IPS-20b (cell line): ENCODE measurements around the gene TIMM13.
"Not testable (repeated sequence)": the region's sequence is repeated elsewhere in the genome, so short reads cannot be mapped to it uniquely, and the experiment has no call there.

Source experiments
- H3K27ac ChIP-seq: one replicate; pipeline ENCODE4 v1.5.1; 2013; ENCODE audit warnings: low read length
- H3K27me3 ChIP-seq: 2 replicates; pipeline ENCODE4 v1.6.1; 2013; ENCODE audit warnings: mild to moderate bottlenecking, low read length, inconsistent platforms; ENCODE audit not compliant: insufficient read depth
- H3K36me3 ChIP-seq: 2 replicates; pipeline ENCODE4 v1.6.1; 2013; ENCODE audit warnings: low read depth, mild to moderate bottlenecking, inconsistent platforms, low read length, moderate library complexity; ENCODE audit not compliant: insufficient read depth
- H3K4me1 ChIP-seq: 2 replicates; pipeline ENCODE4 v1.6.1; 2013; ENCODE audit warnings: mild to moderate bottlenecking, control low read depth, inconsistent platforms, low read length, moderate library complexity; ENCODE audit not compliant: insufficient read depth
- H3K4me3 ChIP-seq: 2 replicates; pipeline ENCODE4 v1.5.1; 2013; ENCODE audit warnings: mild to moderate bottlenecking, low read length, inconsistent platforms
- H3K9ac ChIP-seq: 2 replicates; pipeline ENCODE4 v1.6.1; 2013; ENCODE audit warnings: low read depth, mild to moderate bottlenecking, inconsistent platforms, low read length, moderate library complexity
- H3K9me3 ChIP-seq: 2 replicates; pipeline ENCODE4 v1.6.1; 2013; ENCODE audit warnings: mild to moderate bottlenecking, low read depth, low read length, inconsistent platforms; ENCODE audit not compliant: insufficient read depth

Gene TIMM13

GRCh38 chr19:2462635-2463421, 35.4 kb upstream of the TIMM13 start:
- no peaks in the 10 kb centered on the region for H3K9me3 ChIP-seq
- peak overlapping the region; percentile 74; the same call in 1 of the 2 replicates for H3K9ac ChIP-seq
- peak overlapping the region; percentile 72 for H3K4me3 ChIP-seq
- no peaks in the 10 kb centered on the region for H3K4me1 ChIP-seq
- no peaks in the 10 kb centered on the region for H3K36me3 ChIP-seq
- no peaks in the 10 kb centered on the region for H3K27me3 ChIP-seq
- H3K27ac ChIP-seq: no peak overlapping the region

GRCh38 chr19:2461751-2462634, 34.6 kb upstream of the TIMM13 start:
- H3K9ac ChIP-seq: peak overlapping the region; percentile 74; the same call in 1 of the 2 replicates
- H3K4me3 ChIP-seq: peak overlapping the region; percentile 72
- H3K36me3 ChIP-seq: no peaks in the 10 kb centered on the region
- no peaks in the 10 kb centered on the region for H3K4me1 ChIP-seq
- H3K9me3 ChIP-seq: no peaks in the 10 kb centered on the region
- H3K27me3 ChIP-seq: no peaks in the 10 kb centered on the region
- H3K27ac ChIP-seq: no peak overlapping the region

GRCh38 chr19:2460245-2460644, 32.9 kb upstream of the TIMM13 start:
- H3K36me3 ChIP-seq: no peaks in the 10 kb centered on the region
- no peak overlapping the region for H3K4me3 ChIP-seq
- no peaks in the 10 kb centered on the region for H3K27me3 ChIP-seq
- H3K4me1 ChIP-seq: no peaks in the 10 kb centered on the region
- no peak overlapping the region for H3K27ac ChIP-seq
- no peaks in the 10 kb centered on the region for H3K9me3 ChIP-seq
- no peak overlapping the region for H3K9ac ChIP-seq

- H3K9ac ChIP-seq, H3K36me3 ChIP-seq, H3K9me3 ChIP-seq, H3K4me1 ChIP-seq, H3K4me3 ChIP-seq, H3K27me3 ChIP-seq, H3K27ac ChIP-seq: not testable (repeated sequence)
Observed at GRCh38 chr19:2458776-2459175, 31.4 kb upstream of the TIMM13 start.

- Histone ChIP-seq H3K4me1 (peaks cover 5% of the 10 kb centered on the region; the same call in 1 of the 2 replicates), H3K4me3 (no peak overlapping the region), H3K9ac (no peak overlapping the region), H3K27me3 (no peaks in the 10 kb centered on the region), H3K9me3 (no peaks in the 10 kb centered on the region), H3K36me3 (no peaks in the 10 kb centered on the region), H3K27ac (no peak overlapping the region)
Observed at GRCh38 chr19:2458054-2458453, 30.7 kb upstream of the TIMM13 start.

GRCh38 chr19:2457394-2458037, 30.1 kb upstream of the TIMM13 start:
- Histone ChIP-seq H3K27ac (no peak overlapping the region), H3K4me3 (peak overlapping the region; percentile 60; the same call in 1 of the 2 replicates), H3K27me3 (no peaks in the 10 kb centered on the region)

GRCh38 chr19:2455851-2456570, 28.6 kb upstream of the TIMM13 start:
- H3K27ac ChIP-seq: no peak overlapping the region

More at GRCh38 chr19:2457394-2458037, 30.1 kb upstream of the TIMM13 start:
- Histone ChIP-seq H3K9ac (peak overlapping the region; percentile 65; the same call in 1 of the 2 replicates), H3K9me3 (no peaks in the 10 kb centered on the region), H3K4me1 (peaks cover 5% of the 10 kb centered on the region; the same call in 1 of the 2 replicates), H3K36me3 (no peaks in the 10 kb centered on the region)

GRCh38 chr19:2454962-2455850, 27.8 kb upstream of the TIMM13 start:
- Histone ChIP-seq H3K9ac (peak overlapping the region; percentile 87; the same call in 1 of the 2 replicates), H3K27me3 (no peaks in the 10 kb centered on the region), H3K36me3 (peaks cover 11% of the 10 kb centered on the region; the same call in 1 of the 2 replicates), H3K27ac (no peak overlapping the region), H3K9me3 (no peaks in the 10 kb centered on the region), H3K4me1 (peaks cover 5% of the 10 kb centered on the region; the same call in 1 of the 2 replicates), H3K4me3 (peak overlapping the region; percentile 84)

More at GRCh38 chr19:2455851-2456570, 28.6 kb upstream of the TIMM13 start:
- H3K4me3 ChIP-seq: peak overlapping the region; percentile 84
- no peaks in the 10 kb centered on the region for H3K27me3 ChIP-seq
- H3K4me1 ChIP-seq: peaks cover 5% of the 10 kb centered on the region; the same call in 1 of the 2 replicates
- peaks cover 3% of the 10 kb centered on the region; the same call in 1 of the 2 replicates for H3K36me3 ChIP-seq
- no peaks in the 10 kb centered on the region for H3K9me3 ChIP-seq
- H3K9ac ChIP-seq: peak overlapping the region; percentile 87

GRCh38 chr19:2454199-2454961, 27.0 kb upstream of the TIMM13 start:
- H3K9me3 ChIP-seq: no peaks in the 10 kb centered on the region
- H3K27ac ChIP-seq: no peak overlapping the region
- peak overlapping the region; percentile 87; the same call in 1 of the 2 replicates for H3K9ac ChIP-seq
- no peaks in the 10 kb centered on the region for H3K27me3 ChIP-seq
- peaks cover 13% of the 10 kb centered on the region; the same call in 1 of the 2 replicates for H3K36me3 ChIP-seq
- H3K4me3 ChIP-seq: peak overlapping the region; percentile 84; the same call in 1 of the 2 replicates
- peaks cover 5% of the 10 kb centered on the region; the same call in 1 of the 2 replicates for H3K4me1 ChIP-seq
